Transverse colon (tissue), 4 donors: Measurements from ENCODE around the gene MGAT5B. TPM values are rescaled to one million over a fixed set of nuclear protein-coding genes. Genes with fewer than 3 reads are reported as not detected.
"Not testable (repeated sequence)": the region's sequence is repeated elsewhere in the genome, so short reads cannot be mapped to it uniquely, and the experiment has no call there.

Source experiments
- DNase-seq: peaks from one replicate; pipeline ENCODE4 v3.0.0-alpha.2; 2019
- H3K27ac ChIP-seq, 4 donors: fragments of 200-600 bp; sonication (generic); 2 replicates each; pipeline ENCODE4 v1.5.1; 2016 to 2018; ENCODE audit warnings: inconsistent platforms in 4 of 4
- H3K27me3 ChIP-seq: fragments of 200-600 bp; sonication (generic); 2 replicates; pipeline ENCODE4 v1.5.1; 2017; ENCODE audit warnings: inconsistent platforms
- H3K36me3 ChIP-seq, 4 donors: fragments of 200-600 bp; sonication (generic); 2 replicates each; pipeline ENCODE4 v1.5.1; 2017 to 2019; ENCODE audit warnings: inconsistent platforms in 4 of 4
- H3K4me1 ChIP-seq, 4 donors: fragments of 200-600 bp; sonication (generic); 2 replicates each; pipeline ENCODE4 v1.5.1; 2017 to 2020; ENCODE audit warnings: inconsistent platforms in 4 of 4
- H3K4me3 ChIP-seq, 4 donors: fragments of 200-600 bp; sonication (generic); 1 replicate in 1 of 4; 2 replicates in 3 of 4; pipeline versions ENCODE4 v1.5.1 to v1.6.1; 2017 to 2019; ENCODE audit warnings: inconsistent platforms in 4 of 4
- H3K9me3 ChIP-seq, 2 donors: fragments of 200-600 bp; sonication (generic); 2 replicates each; pipeline ENCODE4 v1.5.1; 2017 to 2019; ENCODE audit warnings: inconsistent platforms in 2 of 2
- CTCF ChIP-seq, 5 experiments: fragments of 200-600 bp in 3 of 5; fragments of 450-650 bp in 2 of 5; sonication (generic) in 3 of 5; IDR thresholded peaks; 1 replicate in 2 of 5; 2 replicates in 3 of 5; pipeline ENCODE4 v1.5.1; 2016 to 2017; ENCODE audit warnings: antibody characterized with exemption in 5 of 5, inconsistent platforms in 3 of 5, mild to moderate bottlenecking in 2 of 5, moderate library complexity in 1 of 5
- EP300 ChIP-seq: sonication (generic); formaldehyde crosslinking; IDR thresholded peaks from one replicate; pipeline ENCODE4 v1.6.1; 2017; ENCODE audit warnings: antibody characterized with exemption, low read depth
- POLR2A ChIP-seq: fragments of 450-650 bp; IDR thresholded peaks from one replicate; pipeline ENCODE4 v1.6.1; 2016; ENCODE audit warnings: antibody characterized with exemption, mild to moderate bottlenecking, moderate library complexity
- POLR2AphosphoS5 ChIP-seq, 3 donors: sonication (generic); formaldehyde crosslinking; IDR thresholded peaks; one replicate each; pipeline ENCODE4 v1.6.1; 2016; ENCODE audit warnings: antibody characterized with exemption in 3 of 3
- WGBS, 2 donors: methylation state at CpG; one replicate each; pipeline ENCODE4 v1.1.5; 2018; ENCODE audit warnings: low coverage in 1 of 2; 5-methylcytosine and 5-hydroxymethylcytosine counted together
- in situ Hi-C, 4 donors: fragments of 200-750 bp; cut with MboI; loops; one replicate each; pipeline versions ENCODE4 v1.15.0 to v1.15.1; 2017; ENCODE audit warnings: low sequenced_read_pairs in 3 of 4, low pct_ligation_motif_present in 1 of 4, low pct_unique_long_range_greater_than_20kb in 1 of 4
- intact Hi-C: fragments of 100-400 bp; cut with DNase I; formaldehyde crosslinking; loops from one replicate; pipeline ENCODE4 v1.15.1; 2023; ENCODE audit warnings: low total_unique reads
- total RNA-seq, 4 donors: library from RNA; depleted of rRNA; stranded (reverse); fragments of >200 nt; gene quantifications; one replicate each; pipeline ENCODE4 v1.1.0, GENCODE V29; 2016

The MGAT5B gene
- total RNA-seq, 4 donors from 2014 or later, result not detected

- Histone ChIP-seq H3K27ac (no peak overlapping the region), H3K27me3 (peaks cover 48% of the 10 kb centered on the region), H3K9me3 (no peaks in the 10 kb centered on the region), H3K36me3 (no peaks in the 10 kb centered on the region), H3K4me1 (peaks cover 0 to 12% (median 3%) of the 10 kb centered on the region in 4 donors), H3K4me3 (no peak overlapping the region)
- no peak for DNase-seq
- in situ Hi-C loops, result no loop called here
- intact Hi-C loops, result no loop called here
- TF ChIP-seq CTCF (IDR thresholded peaks at IDR 0.05) (no peak), POLR2AphosphoS5 (IDR thresholded peaks at IDR 0.05) (no peak), POLR2A (no peak), EP300 (no peak)
- 63 to 73% methylated on average over 4 to 6 of the region's 6 CpGs for WGBS, 2 donors
Measured at GRCh38 chr17:76972046-76972641, 103.9 kb downstream of the MGAT5B start.

GRCh38 chr17:76973040-76973439, 104.8 kb downstream of the MGAT5B start:
- intact Hi-C loops (no loop called here), in situ Hi-C loops (no loop called here)
- Histone ChIP-seq H3K4me1 (peaks cover 0 to 12% (median 3%) of the 10 kb centered on the region in 4 donors), H3K9me3 (no peaks in the 10 kb centered on the region), H3K27ac (no peak overlapping the region), H3K36me3 (no peaks in the 10 kb centered on the region), H3K4me3 (no peak overlapping the region), H3K27me3 (peaks cover 39% of the 10 kb centered on the region)
- WGBS, 2 donors, result 84% methylated on average over 7 of the region's 8 CpGs; no CpG with 5 or more reads in 1 of the 2 donors
- TF ChIP-seq CTCF (IDR thresholded peaks at IDR 0.05), result no peak
- TF ChIP-seq POLR2A, result no peak
- DNase-seq, result no peak

- no peak overlapping the region for H3K27ac ChIP-seq
- no peak for TF ChIP-seq EP300
- TF ChIP-seq POLR2A, result no peak
- no peak for TF ChIP-seq CTCF (IDR thresholded peaks at IDR 0.05)
- no peak for TF ChIP-seq POLR2AphosphoS5 (IDR thresholded peaks at IDR 0.05)
- in situ Hi-C loops, result no loop called here
- DNase-seq, result no peak
- WGBS, 2 donors, result 64% methylated on average over 2 of the region's 3 CpGs; no CpG with 5 or more reads in 1 of the 2 donors
- H3K27me3 ChIP-seq, result peaks cover 23% of the 10 kb centered on the region
- H3K9me3 ChIP-seq, result no peaks in the 10 kb centered on the region
- H3K4me3 ChIP-seq, result no peak overlapping the region
- intact Hi-C loops, result no loop called here
- no peaks in the 10 kb centered on the region for H3K36me3 ChIP-seq
- H3K4me1 ChIP-seq, result no peaks in the 10 kb centered on the region
Measured at GRCh38 chr17:76974721-76975120, 106.5 kb downstream of the MGAT5B start.

GRCh38 chr17:76978050-76978449, 109.8 kb downstream of the MGAT5B start:
- DNase-seq, H3K4me3 ChIP-seq, H3K4me1 ChIP-seq, H3K36me3 ChIP-seq, H3K9me3 ChIP-seq, in situ Hi-C loops, intact Hi-C loops, H3K27ac ChIP-seq: not testable (repeated sequence)
- H3K27me3 ChIP-seq, result peaks cover 20% of the 10 kb centered on the region
- 71 to 88% methylated on average over 1 of the region's 1 CpG for WGBS, 2 donors
